SK-N-SH treated with all-trans-retinoic acid at 6 μM for 48 hours (cell line): Measurements from ENCODE around the gene SPRED3.

Experiments used
- ATAC-seq: fragments of 200-7000 bp; cut with Tn5 transposase; 3 replicates; pipeline ENCODE4 v1.9.1; 2020; ENCODE audit warnings: mild to moderate bottlenecking, moderate library complexity
- BACH2 ChIP-seq: fragments of 250-450 bp; sonication (Bioruptor Pico); IDR thresholded peaks from 2 replicates; pipeline ENCODE4 v1.9.0; 2021; ENCODE audit warnings: mild to moderate bottlenecking, borderline replicate concordance
- CREB5 ChIP-seq: fragments of 250-450 bp; sonication (Bioruptor Pico); IDR thresholded peaks from 2 replicates; pipeline ENCODE4 v1.5.1; 2020; ENCODE audit warnings: low read depth, mild to moderate bottlenecking, moderate library complexity
- CSDC2 ChIP-seq: fragments of 250-450 bp; sonication (Bioruptor Pico); IDR thresholded peaks from 2 replicates; pipeline ENCODE4 v1.5.0; 2020; ENCODE audit warnings: mild to moderate bottlenecking, moderate library complexity
- CSRNP3 ChIP-seq: fragments of 250-450 bp; sonication (Bioruptor Pico); IDR thresholded peaks from 2 replicates; pipeline ENCODE4 v1.5.1; 2021; ENCODE audit warnings: mild to moderate bottlenecking, moderate library complexity
- GLIS3 ChIP-seq: fragments of 250-450 bp; sonication (Bioruptor Pico); IDR thresholded peaks from 2 replicates; pipeline ENCODE4 v1.5.0; 2020; ENCODE audit warnings: mild to moderate bottlenecking, moderate library complexity
- ISL1 ChIP-seq: fragments of 250-450 bp; sonication (Bioruptor Pico); IDR thresholded peaks from 2 replicates; pipeline ENCODE4 v2.1.2; 2022; ENCODE audit warnings: mild to moderate bottlenecking, moderate library complexity
- PATZ1 ChIP-seq: fragments of 250-450 bp; sonication (Bioruptor Pico); IDR thresholded peaks from 2 replicates; pipeline ENCODE4 v1.8.0; 2020; ENCODE audit warnings: mild to moderate bottlenecking, moderate library complexity, borderline replicate concordance
- POU6F1 ChIP-seq: fragments of 250-450 bp; sonication (Bioruptor Pico); IDR thresholded peaks from 2 replicates; pipeline ENCODE4 v1.8.0; 2021; ENCODE audit warnings: low read depth, mild to moderate bottlenecking, moderate library complexity, borderline replicate concordance
- PPARA ChIP-seq: fragments of 250-450 bp; sonication (Bioruptor Pico); IDR thresholded peaks from 2 replicates; pipeline ENCODE4 v1.5.0; 2020; ENCODE audit warnings: mild to moderate bottlenecking, borderline replicate concordance
- RARB ChIP-seq: fragments of 250-450 bp; sonication (Bioruptor Pico); IDR thresholded peaks from 2 replicates; pipeline ENCODE4 v1.8.0; 2021; ENCODE audit warnings: mild to moderate bottlenecking, moderate library complexity
- SNAI2 ChIP-seq: fragments of 250-450 bp; sonication (Bioruptor Pico); IDR thresholded peaks from 2 replicates; pipeline ENCODE4 v1.5.0; 2020; ENCODE audit warnings: mild to moderate bottlenecking, moderate library complexity
- TCF4 ChIP-seq: fragments of 250-450 bp; sonication (Bioruptor Pico); IDR thresholded peaks from 2 replicates; pipeline ENCODE4 v1.8.0; 2021; ENCODE audit warnings: mild to moderate bottlenecking, moderate library complexity, borderline replicate concordance
- TOX ChIP-seq: fragments of 250-450 bp; sonication (Bioruptor Pico); IDR thresholded peaks from 2 replicates; pipeline ENCODE4 v1.8.0; 2021; ENCODE audit warnings: mild to moderate bottlenecking, moderate library complexity, borderline replicate concordance
- TSHZ2 ChIP-seq: fragments of 250-450 bp; sonication (Bioruptor Pico); IDR thresholded peaks from 2 replicates; pipeline ENCODE4 v1.5.0; 2020; ENCODE audit warnings: mild to moderate bottlenecking, moderate library complexity
- ZC3H10 ChIP-seq: fragments of 250-450 bp; sonication (Bioruptor Pico); IDR thresholded peaks from 2 replicates; pipeline ENCODE4 v1.5.1; 2021; ENCODE audit warnings: mild to moderate bottlenecking, moderate library complexity
- ZFP3 ChIP-seq: fragments of 250-450 bp; sonication (Bioruptor Pico); IDR thresholded peaks from 2 replicates; pipeline ENCODE4 v1.5.0; 2020; ENCODE audit warnings: mild to moderate bottlenecking, moderate library complexity
- ZFP30 ChIP-seq: fragments of 450-650 bp; formaldehyde crosslinking; IDR thresholded peaks from 2 replicates; pipeline ENCODE4 v1.5.0; 2022; ENCODE audit warnings: mild to moderate bottlenecking, moderate library complexity
- ZNF565 ChIP-seq: fragments of 450-650 bp; formaldehyde crosslinking; conservative IDR thresholded peaks from 2 replicates; pipeline ENCODE4 v1.5.0; 2020; ENCODE audit warnings: low read depth, mild to moderate bottlenecking, moderate library complexity
- ZNF8 ChIP-seq: fragments of 450-650 bp; formaldehyde crosslinking; IDR thresholded peaks from 2 replicates; pipeline ENCODE4 v1.5.0; 2020; ENCODE audit warnings: mild to moderate bottlenecking, moderate library complexity

SPRED3 gene

GRCh38 chr19:38399081-38399480 is 10.6 kb downstream of the SPRED3 start:
- ATAC-seq: no peak
- TF ChIP-seq POU6F1 (CRISPR knock-in tag) (no peak), CREB5 (CRISPR knock-in tag) (no peak), ZFP3 (CRISPR knock-in tag) (no peak), GLIS3 (CRISPR knock-in tag) (no peak), ZNF8 (CRISPR knock-in tag) (no peak), RARB (CRISPR knock-in tag) (no peak)

- TF ChIP-seq CSDC2 (no peak), ZNF8 (CRISPR knock-in tag) (no peak), SNAI2 (no peak), ISL1 (CRISPR knock-in tag) (no peak), TOX (CRISPR knock-in tag) (no peak), ZFP30 (no peak), RARB (CRISPR knock-in tag) (no peak)
- ATAC-seq: no peak
These were observed 11.0 kb downstream of the SPRED3 start for GRCh38 chr19:38399537-38399936.

- ATAC-seq: no peak
- TF ChIP-seq ZFP3 (CRISPR knock-in tag) (no peak), TOX (CRISPR knock-in tag) (no peak), PATZ1 (CRISPR knock-in tag) (no peak), TCF4 (CRISPR knock-in tag) (no peak), TSHZ2 (no peak), CSRNP3 (CRISPR knock-in tag) (no peak), PPARA (CRISPR knock-in tag) (no peak), RARB (CRISPR knock-in tag) (no peak), ZNF565 (CRISPR knock-in tag) (no peak), ZC3H10 (no peak), ZNF8 (CRISPR knock-in tag) (no peak), GLIS3 (CRISPR knock-in tag) (no peak), ISL1 (CRISPR knock-in tag) (no peak), CREB5 (CRISPR knock-in tag) (no peak), ZFP30 (no peak), BACH2 (CRISPR knock-in tag) (no peak)
- TF ChIP-seq, all 23 proteins: peak for 0
These were observed 11.9 kb downstream of the SPRED3 start for GRCh38 chr19:38400361-38400760.
